Type B pancreatic cell (in vitro differentiated cells): ENCODE results near the gene LPGAT1. TPM values are rescaled to one million over a fixed set of nuclear protein-coding genes. Genes with fewer than 3 reads are reported as not detected.

Source experiments
- DNase-seq: peaks from one replicate; pipeline ENCODE4 v3.0.0; 2021; ENCODE audit warnings: mixed read lengths; ENCODE audit not compliant: unreplicated experiment; ENCODE audit errors: extremely low spot score
- H3K27ac Mint-ChIP-seq: 2 replicates; pipeline ENCODE4 v1.8.0; 2021; ENCODE audit warnings: mild to moderate bottlenecking, mixed read lengths
- H3K27me3 Mint-ChIP-seq: 2 replicates; pipeline ENCODE4 v1.8.0; 2021; ENCODE audit warnings: mixed read lengths
- H3K36me3 Mint-ChIP-seq: 2 replicates; pipeline ENCODE4 v1.8.0; 2021; ENCODE audit warnings: mixed read lengths
- H3K4me1 Mint-ChIP-seq: one replicate; pipeline ENCODE4 v1.8.0; 2021; ENCODE audit warnings: mixed read lengths; ENCODE audit not compliant: unreplicated experiment
- H3K4me3 Mint-ChIP-seq: 2 replicates; pipeline ENCODE4 v1.8.0; 2021; ENCODE audit warnings: mild to moderate bottlenecking, mixed read lengths
- H3K9me3 Mint-ChIP-seq: 2 replicates; pipeline ENCODE4 v1.8.0; 2021; ENCODE audit warnings: mixed read lengths
- total RNA-seq: library from RNA; stranded (reverse); gene quantifications from 2 replicates; pipeline ENCODE4 v1.2.1, GENCODE V29; 2021; ENCODE audit warnings: low replicate concordance
- TF ChIP-seq, protein P1 (sequence below): fragments of 200-600 bp; sonication (generic); conservative IDR thresholded peaks from 2 replicates; pipeline ENCODE4 v1.5.0; 2021; ENCODE audit warnings: antibody characterized with exemption, mild to moderate bottlenecking

LPGAT1 gene
- total RNA-seq, 1 donor from 2014 or later: 31.3 TPM

GRCh38 chr1:211738096-211738690 is 92.4 kb downstream of the LPGAT1 start:
- H3K27ac Mint-ChIP-seq: no peak overlapping the region
- peaks cover 7% of the 10 kb centered on the region for H3K9me3 Mint-ChIP-seq
- no peaks in the 10 kb centered on the region for H3K27me3 Mint-ChIP-seq
- TF ChIP-seq, protein P1, sequence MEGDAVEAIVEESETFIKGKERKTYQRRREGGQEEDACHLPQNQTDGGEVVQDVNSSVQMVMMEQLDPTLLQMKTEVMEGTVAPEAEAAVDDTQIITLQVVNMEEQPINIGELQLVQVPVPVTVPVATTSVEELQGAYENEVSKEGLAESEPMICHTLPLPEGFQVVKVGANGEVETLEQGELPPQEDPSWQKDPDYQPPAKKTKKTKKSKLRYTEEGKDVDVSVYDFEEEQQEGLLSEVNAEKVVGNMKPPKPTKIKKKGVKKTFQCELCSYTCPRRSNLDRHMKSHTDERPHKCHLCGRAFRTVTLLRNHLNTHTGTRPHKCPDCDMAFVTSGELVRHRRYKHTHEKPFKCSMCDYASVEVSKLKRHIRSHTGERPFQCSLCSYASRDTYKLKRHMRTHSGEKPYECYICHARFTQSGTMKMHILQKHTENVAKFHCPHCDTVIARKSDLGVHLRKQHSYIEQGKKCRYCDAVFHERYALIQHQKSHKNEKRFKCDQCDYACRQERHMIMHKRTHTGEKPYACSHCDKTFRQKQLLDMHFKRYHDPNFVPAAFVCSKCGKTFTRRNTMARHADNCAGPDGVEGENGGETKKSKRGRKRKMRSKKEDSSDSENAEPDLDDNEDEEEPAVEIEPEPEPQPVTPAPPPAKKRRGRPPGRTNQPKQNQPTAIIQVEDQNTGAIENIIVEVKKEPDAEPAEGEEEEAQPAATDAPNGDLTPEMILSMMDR: no peak
- H3K4me3 Mint-ChIP-seq: no peak overlapping the region
- no peak for DNase-seq
- H3K36me3 Mint-ChIP-seq: no peaks in the 10 kb centered on the region
- peaks cover 37% of the 10 kb centered on the region for H3K4me1 Mint-ChIP-seq

DNA sequence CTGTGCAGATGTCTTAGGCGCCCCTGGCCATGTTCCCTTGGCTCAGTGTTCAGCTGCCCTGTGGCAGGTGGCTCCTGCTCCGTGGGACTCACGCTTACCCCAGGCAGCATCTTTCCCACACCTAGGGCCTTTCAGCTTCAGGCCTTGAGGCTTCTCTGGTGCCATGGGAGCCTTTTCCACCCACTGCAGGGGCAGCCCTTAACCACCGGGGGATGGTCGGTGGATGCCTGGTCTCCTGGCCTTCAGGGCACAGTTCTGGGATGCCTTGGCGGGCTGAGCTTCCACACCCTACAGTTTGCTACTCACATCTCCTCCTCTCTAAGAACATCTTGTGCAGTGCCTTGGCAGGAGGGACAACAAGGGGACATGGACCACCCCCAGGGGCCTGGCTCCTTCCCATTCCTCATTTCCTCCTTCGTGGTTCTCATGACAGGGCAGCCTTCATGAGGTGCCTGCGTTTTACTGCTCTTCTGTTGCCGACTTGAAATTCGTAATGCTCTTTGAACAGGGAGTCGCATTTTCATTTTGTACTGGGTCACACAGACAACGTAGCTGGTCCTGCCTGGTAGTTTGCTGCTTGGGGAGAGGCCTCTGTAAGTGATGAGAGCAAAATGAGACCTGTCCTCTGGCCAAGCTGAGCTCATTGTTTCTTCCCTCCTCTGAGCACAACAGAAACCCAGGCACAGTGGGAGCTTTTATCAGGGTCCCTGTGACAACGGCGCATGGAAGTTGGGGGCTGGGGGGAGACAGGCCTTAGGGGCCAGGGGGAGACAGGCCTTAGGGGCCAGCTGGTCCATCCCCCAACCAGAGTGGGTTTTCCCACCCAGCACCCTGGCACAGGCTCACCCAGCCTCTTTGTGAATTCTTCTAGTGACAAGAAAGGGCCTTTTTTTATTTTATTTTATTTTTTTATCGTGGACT is 93.2 kb downstream of the LPGAT1 start:
- no peaks in the 10 kb centered on the region for H3K27me3 Mint-ChIP-seq
- H3K4me3 Mint-ChIP-seq: peak overlapping the region; percentile 5
- TF ChIP-seq, protein P1: no peak
- H3K36me3 Mint-ChIP-seq: no peaks in the 10 kb centered on the region
- peaks cover 7% of the 10 kb centered on the region for H3K9me3 Mint-ChIP-seq
- peaks cover 37% of the 10 kb centered on the region for H3K4me1 Mint-ChIP-seq
- DNase-seq: no peak
- no peak overlapping the region for H3K27ac Mint-ChIP-seq

- TF ChIP-seq, protein P1: no peak
- no peak overlapping the region for H3K4me3 Mint-ChIP-seq
- peaks cover 7% of the 10 kb centered on the region for H3K9me3 Mint-ChIP-seq
- DNase-seq: no peak
- H3K36me3 Mint-ChIP-seq: no peaks in the 10 kb centered on the region
- H3K27ac Mint-ChIP-seq: no peak overlapping the region
- H3K27me3 Mint-ChIP-seq: no peaks in the 10 kb centered on the region
- peaks cover 37% of the 10 kb centered on the region for H3K4me1 Mint-ChIP-seq
These were observed 94.1 kb downstream of the LPGAT1 start for GRCh38 chr1:211736351-211736915.

DNA sequence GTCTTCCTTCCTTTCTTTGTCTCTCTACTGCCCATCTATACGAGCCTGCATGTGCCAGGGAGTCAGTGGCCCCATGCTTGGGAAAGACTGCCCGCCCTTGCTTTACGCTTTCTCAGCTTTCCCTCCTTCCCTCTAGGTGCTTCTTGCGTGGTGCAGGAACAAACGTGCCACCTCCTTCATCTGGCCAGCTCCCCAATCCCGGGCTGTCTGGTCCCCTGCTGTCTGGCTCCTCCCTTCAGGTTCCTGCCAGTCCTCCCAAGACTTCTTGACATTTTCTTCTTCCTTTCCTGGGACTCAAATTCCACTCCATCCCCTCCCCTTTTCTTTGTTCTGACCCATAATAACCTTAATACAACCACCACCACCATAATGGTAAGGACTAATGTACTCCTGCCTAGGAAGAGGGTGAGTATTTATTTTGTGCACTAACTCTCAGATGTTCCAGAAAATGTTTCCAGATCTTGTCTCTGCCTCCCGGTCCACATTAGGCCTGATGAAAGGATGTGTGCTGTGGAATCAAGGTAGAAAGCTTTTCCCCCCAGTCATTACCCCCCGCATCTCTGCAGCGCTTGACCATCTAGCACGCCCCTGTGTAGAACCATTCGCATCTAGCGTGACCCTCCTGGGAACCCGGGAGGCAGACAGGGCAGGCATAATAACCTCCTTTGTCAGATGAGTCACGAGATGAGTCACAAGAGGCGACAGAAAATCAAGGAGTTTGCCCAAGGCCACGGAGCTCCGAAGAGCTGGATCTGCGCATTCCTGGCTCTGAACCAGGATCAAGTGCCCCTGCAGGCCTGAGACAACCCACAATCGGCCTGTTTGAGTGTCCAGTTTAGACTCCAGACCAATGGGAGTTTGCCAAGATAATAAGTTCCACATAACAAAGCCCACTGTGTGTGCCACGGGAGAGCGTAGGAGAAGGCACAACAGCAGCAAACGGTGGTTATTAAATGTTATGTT is 95.1 kb downstream of the LPGAT1 start:
- Mint-ChIP-seq H3K4me1 (peaks cover 37% of the 10 kb centered on the region), H3K27me3 (no peaks in the 10 kb centered on the region), H3K27ac (peak overlapping the region; percentile 76), H3K9me3 (peaks cover 7% of the 10 kb centered on the region), H3K36me3 (no peaks in the 10 kb centered on the region), H3K4me3 (no peak overlapping the region)
- TF ChIP-seq, protein P1: no peak
- no peak for DNase-seq

DNA sequence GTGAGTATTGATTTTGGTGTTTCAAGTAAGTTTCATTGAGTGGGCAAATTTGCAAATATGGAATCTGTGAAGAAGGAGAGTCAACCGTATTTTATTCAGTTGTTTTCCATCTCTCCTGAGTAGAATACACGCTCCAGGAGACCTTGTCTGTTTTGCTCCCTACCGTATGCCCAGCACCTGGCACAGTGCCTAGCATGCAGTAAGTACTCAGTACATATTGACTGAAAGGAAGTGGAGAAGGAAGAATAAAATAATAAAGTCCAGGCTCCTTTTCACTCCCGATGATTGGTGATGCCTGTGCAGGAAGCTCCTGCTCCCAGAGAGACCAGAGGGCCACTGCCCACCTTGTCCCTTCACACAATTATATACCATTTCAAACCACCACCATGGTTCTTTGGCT is 95.8 kb downstream of the LPGAT1 start:
- Mint-ChIP-seq H3K4me3 (no peak overlapping the region), H3K36me3 (no peaks in the 10 kb centered on the region), H3K9me3 (peaks cover 7% of the 10 kb centered on the region), H3K27me3 (no peaks in the 10 kb centered on the region), H3K4me1 (peaks cover 37% of the 10 kb centered on the region), H3K27ac (peak overlapping the region; percentile 76)
- TF ChIP-seq, protein P1: no peak
- no peak for DNase-seq
